GM18907 (cell line): ENCODE results near the gene RAD21L1.

Experiments
- ATAC-seq: cut with Tn5 transposase; IDR thresholded peaks from one replicate; pipeline ENCODE4 v1.9.1; 2021; ENCODE audit warnings: mild to moderate bottlenecking, moderate library complexity; ENCODE audit not compliant: unreplicated experiment

Gene RAD21L1

DNA sequence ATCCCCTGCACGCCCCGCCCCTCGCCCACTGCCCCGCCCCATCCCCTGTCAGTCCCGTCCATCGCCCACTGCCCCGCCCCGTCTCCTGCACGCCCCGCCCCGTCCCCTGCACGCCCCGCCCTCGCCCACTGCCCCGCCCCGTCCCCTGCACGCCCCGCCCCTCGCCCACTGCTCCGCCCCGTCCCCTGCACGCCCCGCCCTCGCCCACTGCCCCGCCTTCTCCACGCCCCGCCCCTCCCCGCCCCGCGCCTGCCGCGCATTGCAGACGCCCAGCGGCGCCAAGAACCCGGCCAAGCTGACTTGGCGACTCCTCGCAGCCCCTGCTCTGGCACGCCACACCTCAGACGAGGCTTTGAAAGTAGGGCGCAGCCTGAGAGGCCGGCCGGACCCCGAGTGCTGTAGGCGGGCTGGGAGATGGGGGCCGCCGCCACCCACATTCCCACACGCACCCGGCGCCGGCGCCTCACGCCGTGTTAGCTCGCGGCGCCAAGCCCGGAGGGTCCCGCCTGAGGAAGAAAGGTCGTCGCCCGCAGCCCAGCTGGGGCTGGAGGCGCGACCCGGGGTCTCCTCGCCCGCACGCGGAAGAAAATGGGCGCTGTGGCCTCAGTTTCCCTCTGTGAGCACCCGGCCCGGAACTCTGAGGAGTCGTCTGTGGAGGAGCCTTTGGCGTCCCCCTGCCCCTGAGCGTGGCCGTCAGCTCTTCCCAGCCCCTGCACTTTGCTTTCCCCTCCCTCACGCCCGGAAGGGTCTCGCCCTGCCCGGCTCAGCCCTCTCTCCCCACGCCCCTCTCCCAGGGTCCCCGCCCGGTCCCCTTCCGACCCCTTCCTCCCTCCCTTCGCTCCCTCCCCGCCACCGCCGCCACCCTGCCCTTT is at the start of gene RAD21L1:
TSS of gene RAD21L1 (plus strand) at position 262 of the 872 bp plus-strand sequence. CDS start 2,410 bp downstream, outside the sequence.
- ATAC-seq: no peak

GRCh38 chr20:1177680-1178079 is 48.2 kb upstream of the RAD21L1 start:
- no peak for ATAC-seq

DNA sequence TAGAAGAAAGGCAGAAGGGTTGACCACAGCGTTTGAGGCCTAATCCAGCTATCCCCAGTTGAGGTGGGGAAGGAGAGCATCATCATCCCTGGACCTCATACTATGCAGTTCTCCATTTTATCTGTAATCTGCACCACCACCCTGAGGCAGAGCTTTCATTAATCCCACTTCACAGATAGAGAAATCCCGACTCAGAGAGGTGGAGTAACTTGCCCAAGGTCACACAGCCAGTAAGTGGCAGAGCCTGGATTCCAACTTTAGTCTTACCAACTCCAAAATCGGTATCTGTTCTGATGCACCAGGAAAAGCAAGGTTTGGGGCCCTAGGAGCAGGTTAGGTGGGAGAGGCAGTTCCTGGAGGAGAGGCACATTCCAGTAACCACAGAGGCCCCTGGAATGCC is 47.7 kb upstream of the RAD21L1 start:
- no peak for ATAC-seq

- no peak for ATAC-seq
These were observed 47.2 kb upstream of the RAD21L1 start for GRCh38 chr20:1178623-1179022.

GRCh38 chr20:1180949-1181348 is 44.9 kb upstream of the RAD21L1 start:
- ATAC-seq: no peak

DNA sequence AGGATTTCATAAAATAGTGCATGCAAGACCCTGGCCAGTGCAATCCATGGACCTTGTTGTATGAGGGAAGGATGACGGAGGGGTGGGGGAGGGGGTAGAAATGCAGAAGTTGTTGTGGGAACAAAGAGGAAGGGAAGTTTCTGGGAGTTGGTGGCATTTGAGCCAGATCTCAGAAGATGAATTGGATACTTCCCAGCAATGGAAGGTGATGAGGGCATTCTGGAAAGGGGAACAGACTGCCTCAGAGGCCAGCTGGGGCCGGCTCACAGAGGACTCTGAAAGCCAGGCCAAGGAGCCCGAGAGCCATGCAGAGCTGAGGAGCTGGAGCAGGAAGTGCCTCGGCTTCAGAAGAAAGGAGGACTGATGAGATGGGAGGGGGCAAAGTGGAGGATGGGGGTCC is 43.7 kb upstream of the RAD21L1 start:
- ATAC-seq: no peak

GRCh38 chr20:1183153-1183552 is 42.7 kb upstream of the RAD21L1 start:
- ATAC-seq: no peak

DNA sequence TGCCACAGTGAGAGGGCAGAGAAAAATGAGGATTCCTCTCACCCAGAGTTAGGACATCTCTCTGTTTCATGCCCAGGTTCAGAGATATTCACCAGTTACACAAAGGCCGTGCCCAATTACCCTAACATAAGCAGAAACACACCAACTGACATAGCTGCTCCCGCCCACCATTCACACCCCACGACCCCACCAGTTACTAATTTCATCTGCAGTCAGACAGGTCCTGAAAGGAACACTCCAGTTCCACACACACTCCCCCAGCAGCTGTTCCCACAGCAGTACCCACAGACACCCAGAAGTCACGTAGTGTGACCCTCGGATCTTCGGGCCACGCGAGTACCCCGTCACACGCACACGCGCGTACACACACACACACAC is 41.6 kb upstream of the RAD21L1 start:
- no peak for ATAC-seq

DNA sequence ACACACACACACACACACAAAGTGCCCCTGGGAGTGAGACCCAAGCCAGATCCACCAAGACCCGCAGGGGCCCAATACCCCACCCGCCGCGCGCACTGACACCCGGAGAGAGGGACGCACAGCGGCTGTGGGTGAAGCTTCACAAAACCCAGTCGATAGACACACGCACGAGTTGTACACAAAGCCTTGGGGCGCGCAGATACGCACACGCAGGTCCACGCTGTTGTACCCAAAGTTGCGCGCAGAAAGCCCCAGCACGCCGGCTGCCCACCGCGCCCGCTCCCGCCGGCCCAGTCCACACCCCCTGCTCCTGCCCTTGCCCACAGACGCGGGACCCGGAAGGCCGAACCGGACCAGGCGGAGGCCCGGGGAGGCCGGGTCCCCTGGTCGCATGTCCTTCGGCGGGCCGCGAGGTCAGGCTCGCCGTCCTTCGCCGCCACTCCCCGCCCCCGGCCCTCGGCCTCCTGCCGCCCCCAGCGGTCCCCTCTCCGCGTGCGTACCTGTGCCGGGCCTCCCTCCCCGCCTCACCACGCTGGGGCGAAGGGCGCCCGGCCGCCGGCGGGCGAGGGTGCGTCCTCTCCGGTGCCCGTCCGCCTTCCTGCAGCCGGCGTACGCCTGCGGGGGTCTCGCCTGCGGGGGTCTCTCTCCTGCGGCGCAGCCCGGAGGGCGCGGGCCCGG is 41.1 kb upstream of the RAD21L1 start, which contains the start of gene TMEM74B:
TSS of gene TMEM74B (minus strand) at position 344 of the 678 bp plus-strand sequence. CDS start 1,180 bp downstream, outside the sequence.
- no peak for ATAC-seq

GRCh38 chr20:1185316-1185741 is 40.5 kb upstream of the RAD21L1 start:
- no peak for ATAC-seq

GRCh38 chr20:1185790-1186334 is 40.0 kb upstream of the RAD21L1 start:
- no peak for ATAC-seq

- ATAC-seq: no peak
These were observed 39.4 kb upstream of the RAD21L1 start for GRCh38 chr20:1186367-1186991.

GRCh38 chr20:1187605-1188171 is 38.2 kb upstream of the RAD21L1 start:
- no peak for ATAC-seq

DNA sequence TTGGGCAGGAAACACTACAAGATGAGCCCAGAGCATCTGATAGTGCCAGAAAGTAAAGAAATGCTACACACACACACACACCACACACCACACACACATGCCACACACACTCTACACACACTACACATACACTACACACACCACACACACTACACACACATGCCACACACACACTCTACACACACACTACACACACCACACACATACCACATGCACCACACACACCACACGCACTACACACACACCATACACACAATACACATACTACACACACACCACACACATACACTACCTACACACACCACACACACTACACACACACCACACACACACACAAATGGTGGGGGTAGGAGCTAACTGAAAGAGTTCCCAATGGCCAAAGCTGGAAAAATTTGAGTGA is 37.5 kb upstream of the RAD21L1 start:
- ATAC-seq: no peak

GRCh38 chr20:1189827-1190226 is 36.0 kb upstream of the RAD21L1 start:
- no peak for ATAC-seq

DNA sequence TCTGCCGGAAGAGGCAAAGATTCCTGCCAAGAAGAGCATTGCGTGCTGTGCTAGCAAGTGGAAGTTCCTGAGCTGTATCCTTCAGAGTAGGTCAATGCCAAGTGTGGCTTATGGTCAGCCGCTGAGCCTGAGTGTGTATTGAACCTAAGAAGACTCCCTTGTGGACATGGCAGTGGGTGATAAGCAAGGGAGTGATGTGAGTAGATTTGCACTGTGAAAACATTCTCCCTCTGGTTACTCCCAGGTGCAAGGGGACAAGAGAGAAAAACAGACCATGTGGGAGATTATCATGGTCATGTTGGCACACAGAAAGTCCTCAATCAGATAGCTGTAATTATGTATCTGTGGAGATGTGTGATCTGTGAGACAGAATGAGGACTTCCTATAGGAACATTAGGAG is 35.0 kb upstream of the RAD21L1 start:
- no peak for ATAC-seq

GRCh38 chr20:1191299-1191698 is 34.5 kb upstream of the RAD21L1 start:
- ATAC-seq: no peak

GRCh38 chr20:1195226-1195625 is 30.6 kb upstream of the RAD21L1 start:
- no peak for ATAC-seq

- no peak for ATAC-seq
These were observed 29.2 kb upstream of the RAD21L1 start for GRCh38 chr20:1196634-1197033.

- ATAC-seq: no peak
These were observed 28.0 kb upstream of the RAD21L1 start for GRCh38 chr20:1197801-1198200.

DNA sequence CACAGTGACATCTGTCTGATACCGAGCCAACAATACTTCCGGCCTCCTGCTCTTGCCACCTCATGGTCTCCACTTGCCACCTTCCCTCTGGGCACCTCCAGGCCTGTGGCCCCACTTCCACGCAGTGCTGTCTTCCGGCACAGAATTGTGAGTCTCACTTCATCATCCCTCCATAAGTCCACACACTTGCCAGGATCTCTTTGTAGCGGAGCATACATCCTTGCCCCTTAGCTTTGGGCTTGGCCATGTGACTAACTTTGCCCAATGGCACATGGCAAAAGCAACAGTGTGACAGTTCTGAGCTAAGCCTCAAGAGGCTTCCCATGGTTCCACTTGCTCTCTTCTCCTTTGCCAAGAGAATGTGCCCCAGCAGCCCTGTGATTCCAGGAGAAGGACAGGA is 27.1 kb upstream of the RAD21L1 start:
- no peak for ATAC-seq
